Suprapubic skin (tissue), 4 donors: Measurements from ENCODE around the gene C14orf119. TPM values are rescaled to one million over a fixed set of nuclear protein-coding genes. Genes with fewer than 3 reads are reported as not detected.

Source experiments
- DNase-seq, 2 donors: peaks; one replicate each; pipeline ENCODE4 v3.0.0-alpha.2; 2019; ENCODE audit warnings: low spot score in 2 of 2
- H3K27ac ChIP-seq: fragments of 200-600 bp; sonication (generic); one replicate; pipeline ENCODE4 v1.5.1; 2019
- H3K27me3 ChIP-seq: fragments of 200-600 bp; sonication (generic); one replicate; pipeline ENCODE4 v1.5.1; 2019
- H3K36me3 ChIP-seq: fragments of 200-600 bp; sonication (generic); one replicate; pipeline ENCODE4 v1.5.1; 2019
- H3K4me1 ChIP-seq: fragments of 200-600 bp; sonication (generic); one replicate; pipeline ENCODE4 v1.5.1; 2019
- H3K4me3 ChIP-seq: fragments of 200-600 bp; sonication (generic); one replicate; pipeline ENCODE4 v1.5.1; 2019; ENCODE audit warnings: mild to moderate bottlenecking
- H3K9me3 ChIP-seq: fragments of 200-600 bp; sonication (generic); one replicate; pipeline ENCODE4 v1.5.1; 2019
- EP300 ChIP-seq: sonication (generic); formaldehyde crosslinking; IDR thresholded peaks from one replicate; pipeline ENCODE4 v1.6.1; 2017; ENCODE audit warnings: antibody characterized with exemption
- POLR2A ChIP-seq, 2 donors: fragments of 450-650 bp; IDR thresholded peaks; one replicate each; pipeline ENCODE4 v1.6.1; 2017; ENCODE audit warnings: antibody characterized with exemption in 2 of 2, mild to moderate bottlenecking in 2 of 2, moderate library complexity in 2 of 2
- POLR2AphosphoS5 ChIP-seq, 3 donors: sonication (generic); formaldehyde crosslinking; IDR thresholded peaks; one replicate each; pipeline ENCODE4 v1.6.1; 2017; ENCODE audit warnings: antibody characterized with exemption in 3 of 3
- WGBS: methylation state at CpG from one replicate; pipeline ENCODE4 v1.1.5; 2018; 5-methylcytosine and 5-hydroxymethylcytosine counted together
- total RNA-seq, 4 donors: library from RNA; depleted of rRNA; stranded (reverse); fragments of >200 nt; gene quantifications; one replicate each; pipeline ENCODE4 v1.1.0, GENCODE V29; 2016
- TF ChIP-seq, protein P1 (sequence below), 2 donors: fragments of 200-600 bp in 1 of 2; fragments of 450-650 bp in 1 of 2; sonication (generic) in 1 of 2; IDR thresholded peaks; one replicate each; pipeline ENCODE4 v1.5.1; 2016 to 2019; ENCODE audit warnings: antibody characterized with exemption in 2 of 2, mild to moderate bottlenecking in 1 of 2, moderate library complexity in 1 of 2

The C14orf119 gene
- total RNA-seq, 4 donors from 2014 or later: 10.1 to 22.7 (median 18.6) TPM

GRCh38 chr14:23076785-23077408 is 18.4 kb upstream of the C14orf119 start:
- Histone ChIP-seq H3K4me1 (peaks cover 36% of the 10 kb centered on the region), H3K36me3 (peaks cover 87% of the 10 kb centered on the region), H3K4me3 (no peak overlapping the region), H3K27me3 (no peaks in the 10 kb centered on the region), H3K27ac (no peak overlapping the region), H3K9me3 (no peaks in the 10 kb centered on the region)
- no peak for DNase-seq
- 59% methylated on average over 5 of the region's 5 CpGs for WGBS
- TF ChIP-seq EP300: no peak
- TF ChIP-seq, protein P1, sequence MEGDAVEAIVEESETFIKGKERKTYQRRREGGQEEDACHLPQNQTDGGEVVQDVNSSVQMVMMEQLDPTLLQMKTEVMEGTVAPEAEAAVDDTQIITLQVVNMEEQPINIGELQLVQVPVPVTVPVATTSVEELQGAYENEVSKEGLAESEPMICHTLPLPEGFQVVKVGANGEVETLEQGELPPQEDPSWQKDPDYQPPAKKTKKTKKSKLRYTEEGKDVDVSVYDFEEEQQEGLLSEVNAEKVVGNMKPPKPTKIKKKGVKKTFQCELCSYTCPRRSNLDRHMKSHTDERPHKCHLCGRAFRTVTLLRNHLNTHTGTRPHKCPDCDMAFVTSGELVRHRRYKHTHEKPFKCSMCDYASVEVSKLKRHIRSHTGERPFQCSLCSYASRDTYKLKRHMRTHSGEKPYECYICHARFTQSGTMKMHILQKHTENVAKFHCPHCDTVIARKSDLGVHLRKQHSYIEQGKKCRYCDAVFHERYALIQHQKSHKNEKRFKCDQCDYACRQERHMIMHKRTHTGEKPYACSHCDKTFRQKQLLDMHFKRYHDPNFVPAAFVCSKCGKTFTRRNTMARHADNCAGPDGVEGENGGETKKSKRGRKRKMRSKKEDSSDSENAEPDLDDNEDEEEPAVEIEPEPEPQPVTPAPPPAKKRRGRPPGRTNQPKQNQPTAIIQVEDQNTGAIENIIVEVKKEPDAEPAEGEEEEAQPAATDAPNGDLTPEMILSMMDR (IDR thresholded peaks at IDR 0.05): peak in 1 of 2 donors; percentile 55
- no peak for TF ChIP-seq POLR2AphosphoS5 (IDR thresholded peaks at IDR 0.05)

DNA sequence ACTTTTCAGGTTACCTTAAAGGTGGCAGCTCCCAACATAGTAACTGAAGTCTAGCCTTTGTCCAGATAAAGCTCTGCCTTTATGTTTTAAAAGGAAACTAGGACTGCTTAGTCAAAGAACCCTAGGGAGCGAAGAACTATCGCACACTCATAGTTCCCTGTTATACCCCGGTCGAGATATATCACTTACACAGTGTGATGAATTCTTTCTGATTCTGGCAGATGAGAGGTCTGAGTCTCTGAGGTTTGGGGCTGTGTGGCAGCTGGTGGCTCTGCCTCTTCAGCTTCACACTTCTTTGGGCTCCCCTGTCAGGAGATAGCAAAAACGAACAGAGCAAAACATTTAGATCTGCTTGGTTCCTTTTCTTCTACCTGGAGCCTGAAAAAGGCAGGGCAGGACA is 17.3 kb upstream of the C14orf119 start:
- no peak for DNase-seq
- peaks cover 27% of the 10 kb centered on the region for H3K4me1 ChIP-seq

DNA sequence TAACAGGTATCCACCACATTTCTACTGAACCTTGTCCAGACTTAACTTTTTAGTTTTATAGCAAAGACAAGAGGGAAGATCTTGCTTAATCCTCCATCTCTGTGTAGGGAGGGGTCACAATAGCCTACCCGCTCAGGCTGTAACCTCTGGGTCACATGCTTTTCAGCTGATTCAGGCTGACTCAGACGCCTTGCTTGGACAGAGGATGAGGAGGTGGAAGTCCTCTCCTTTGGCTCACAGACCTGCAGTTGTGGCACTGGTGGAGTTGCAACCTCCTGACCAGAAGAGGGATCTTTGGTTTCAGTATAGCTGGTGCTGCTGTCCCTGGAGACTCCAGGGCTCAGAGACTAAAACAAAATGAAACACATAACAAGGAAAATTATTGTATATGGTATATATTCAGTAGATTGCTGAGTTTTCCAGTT is 16.6 kb upstream of the C14orf119 start:
- H3K36me3 ChIP-seq: peaks cover 85% of the 10 kb centered on the region
- TF ChIP-seq, protein P1 (IDR thresholded peaks at IDR 0.05): no peak
- TF ChIP-seq POLR2AphosphoS5 (IDR thresholded peaks at IDR 0.05) (no peak), EP300 (no peak), POLR2A (IDR thresholded peaks at IDR 0.05) (no peak)
- 28% methylated on average over 2 of the region's 2 CpGs for WGBS
- H3K9me3 ChIP-seq: no peaks in the 10 kb centered on the region
- H3K4me3 ChIP-seq: no peak overlapping the region
- peaks cover 27% of the 10 kb centered on the region for H3K4me1 ChIP-seq
- peak overlapping the region; percentile 76 for H3K27ac ChIP-seq
- H3K27me3 ChIP-seq: no peaks in the 10 kb centered on the region
- peak in 1 of 2 donors; percentile 89 for DNase-seq

More for the DNA sequence above, 17.3 kb upstream of the C14orf119 start:
- Histone ChIP-seq H3K27ac (peak overlapping the region; percentile 72), H3K36me3 (peaks cover 85% of the 10 kb centered on the region), H3K4me3 (no peak overlapping the region), H3K27me3 (no peaks in the 10 kb centered on the region), H3K9me3 (no peaks in the 10 kb centered on the region)
- 84% methylated on average over 5 of the region's 5 CpGs for WGBS
- TF ChIP-seq EP300 (no peak), POLR2AphosphoS5 (IDR thresholded peaks at IDR 0.05) (no peak), POLR2A (IDR thresholded peaks at IDR 0.05) (no peak)
- TF ChIP-seq, protein P1 (IDR thresholded peaks at IDR 0.05): no peak

- WGBS: 81% methylated on average over 2 of the region's 2 CpGs
- H3K36me3 ChIP-seq: peaks cover 90% of the 10 kb centered on the region
Observed at GRCh38 chr14:23079716-23080115, 15.6 kb upstream of the C14orf119 start.

GRCh38 chr14:23080474-23080873 is 14.8 kb upstream of the C14orf119 start:
- Histone ChIP-seq H3K27me3 (no peaks in the 10 kb centered on the region), H3K27ac (no peak overlapping the region), H3K4me1 (peaks cover 27% of the 10 kb centered on the region), H3K36me3 (peaks cover 95% of the 10 kb centered on the region), H3K9me3 (no peaks in the 10 kb centered on the region), H3K4me3 (no peak overlapping the region)
- 87% methylated on average over 1 of the region's 1 CpG for WGBS
- no peak for DNase-seq
- TF ChIP-seq, protein P1 (IDR thresholded peaks at IDR 0.05): no peak
- no peak for TF ChIP-seq POLR2AphosphoS5 (IDR thresholded peaks at IDR 0.05)
- no peak for TF ChIP-seq EP300
- no peak for TF ChIP-seq POLR2A (IDR thresholded peaks at IDR 0.05)

More at GRCh38 chr14:23079716-23080115, 15.6 kb upstream of the C14orf119 start:
- H3K4me1 ChIP-seq: peaks cover 27% of the 10 kb centered on the region
- H3K27me3 ChIP-seq: no peaks in the 10 kb centered on the region
- TF ChIP-seq POLR2AphosphoS5 (IDR thresholded peaks at IDR 0.05) (no peak), EP300 (no peak), POLR2A (IDR thresholded peaks at IDR 0.05) (no peak)
- TF ChIP-seq, protein P1 (IDR thresholded peaks at IDR 0.05): no peak
- H3K4me3 ChIP-seq: no peak overlapping the region
- no peaks in the 10 kb centered on the region for H3K9me3 ChIP-seq
- H3K27ac ChIP-seq: peak overlapping the region; percentile 43
- no peak for DNase-seq
